Activated CD4-positive, alpha-beta T cell treated with anti-CD3 and anti-CD28 coated beads, Interleukin-2, amount 50 U/mL, for 4 hours (primary cell): ENCODE results near the gene CDX1.

Experiments used
- DNase-seq, 2 experiments: peaks; one replicate each; pipeline ENCODE4 v3.0.0-alpha.2; 2020

Gene CDX1

GRCh38 chr5:150184990-150185912, 18.7 kb downstream of the CDX1 start:
- DNase-seq = no peak

- no peak for DNase-seq
Observed at GRCh38 chr5:150186137-150186536, 19.6 kb downstream of the CDX1 start.

- DNase-seq = no peak
Observed at GRCh38 chr5:150186897-150187296, 20.3 kb downstream of the CDX1 start.

DNA sequence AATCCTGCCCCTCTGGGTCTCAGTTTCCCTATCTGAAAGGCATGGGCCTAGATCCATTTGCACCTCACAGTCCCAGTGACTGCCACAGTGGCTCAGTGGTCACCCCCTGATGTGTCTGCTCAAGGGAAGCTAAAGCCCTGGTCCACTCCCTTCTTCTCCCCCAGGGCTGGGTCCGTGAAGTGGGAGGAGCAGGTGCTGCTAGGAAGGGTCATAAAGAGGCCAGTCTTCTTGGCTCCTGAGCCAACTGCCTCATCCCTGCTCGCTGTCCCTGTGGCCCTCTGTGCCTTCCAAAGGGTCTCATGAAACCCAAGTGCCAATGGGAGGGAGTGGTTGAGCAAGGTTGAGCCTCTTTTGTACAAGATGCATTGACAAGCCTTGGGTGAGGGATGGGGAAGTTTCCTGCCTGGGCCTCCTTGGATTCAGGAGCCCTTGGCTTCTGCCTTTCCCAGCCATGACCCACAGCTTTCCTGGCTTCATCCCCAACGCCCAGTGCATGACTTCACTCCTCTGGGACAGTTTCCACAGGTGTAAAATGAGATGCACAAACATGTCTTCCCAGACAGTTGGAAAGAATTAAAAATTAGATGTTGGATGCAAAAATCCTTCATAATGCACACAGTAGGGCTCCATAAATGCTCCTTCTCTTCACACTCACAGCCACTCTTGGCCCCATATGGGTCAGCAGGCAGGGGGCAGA, 21.7 kb downstream of the CDX1 start:
- DNase-seq = no peak

- DNase-seq = no peak
Observed at GRCh38 chr5:150189326-150189725, 22.7 kb downstream of the CDX1 start.

GRCh38 chr5:150189728-150190502, 23.3 kb downstream of the CDX1 start, which contains the start of gene SLC6A7:
Gene SLC6A7, plus strand, starts transcription at chr5:150190062. Its CDS starts 266 bp downstream, at chr5:150190328.
- DNase-seq = no peak

DNA sequence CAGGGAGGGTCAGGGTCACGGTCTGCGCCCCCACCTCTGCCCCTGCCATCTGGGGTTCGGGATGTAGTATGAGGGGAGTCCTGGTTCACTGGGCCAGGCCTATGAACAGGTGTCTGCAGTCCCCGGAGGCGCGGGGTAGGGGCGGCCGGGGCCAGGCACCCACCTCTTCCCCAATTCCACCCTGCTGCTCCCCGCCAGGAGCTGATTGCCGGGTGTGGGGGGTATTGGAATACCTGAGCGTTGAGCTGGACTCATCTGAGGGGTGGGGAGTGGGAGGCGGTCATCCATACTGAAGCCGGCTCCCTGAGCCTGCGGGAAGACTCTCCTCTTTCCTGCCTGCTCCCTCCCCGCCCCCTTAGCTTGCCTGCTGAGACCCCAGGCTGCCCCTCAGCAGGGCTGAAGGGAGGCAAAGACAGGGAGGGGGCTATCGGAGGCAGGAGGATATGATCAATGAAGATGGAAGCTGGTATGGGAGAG, 24.0 kb downstream of the CDX1 start:
- no peak for DNase-seq

- no peak for DNase-seq
Observed at GRCh38 chr5:150190987-150191386, 24.4 kb downstream of the CDX1 start.

DNA sequence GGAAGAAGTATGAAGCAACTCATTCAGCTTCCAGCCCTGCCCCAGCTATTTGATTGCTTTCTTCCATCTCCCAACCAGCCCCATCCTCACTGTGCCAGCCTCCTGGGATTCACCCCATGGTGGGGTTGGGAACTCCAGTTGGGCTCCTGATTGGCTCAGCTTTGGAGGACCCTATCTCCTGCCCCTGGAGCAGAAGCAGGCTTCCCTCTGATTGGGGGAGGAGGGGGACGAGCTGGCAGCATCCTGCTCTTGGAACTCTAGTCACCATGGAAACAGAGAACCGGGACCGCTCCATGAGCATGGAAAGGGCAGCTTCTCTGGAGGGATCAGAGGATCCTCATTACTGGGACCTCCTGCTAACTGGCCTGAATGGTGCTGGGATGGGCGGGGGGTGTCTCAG, 25.9 kb downstream of the CDX1 start:
- DNase-seq = no peak

GRCh38 chr5:150195736-150196485, 29.3 kb downstream of the CDX1 start:
- no peak for DNase-seq

- DNase-seq = no peak
Observed at GRCh38 chr5:150196514-150196913, 29.9 kb downstream of the CDX1 start.

DNA sequence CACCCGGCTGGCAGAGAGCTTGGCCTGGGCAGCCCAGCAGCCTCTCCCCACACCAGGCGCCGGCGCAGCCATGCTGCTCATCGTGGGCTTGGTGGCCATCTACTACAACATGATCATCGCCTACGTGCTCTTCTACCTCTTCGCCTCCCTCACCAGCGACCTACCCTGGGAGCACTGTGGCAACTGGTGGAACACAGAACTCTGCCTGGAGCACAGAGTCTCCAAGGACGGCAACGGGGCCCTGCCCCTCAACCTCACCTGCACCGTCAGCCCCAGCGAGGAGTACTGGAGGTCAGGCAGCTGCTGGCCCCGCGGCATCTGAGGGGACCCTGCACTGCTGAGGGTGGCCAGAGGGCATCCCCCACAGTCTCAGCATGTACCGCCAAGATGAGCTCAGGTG, 30.4 kb downstream of the CDX1 start:
- no peak for DNase-seq

DNA sequence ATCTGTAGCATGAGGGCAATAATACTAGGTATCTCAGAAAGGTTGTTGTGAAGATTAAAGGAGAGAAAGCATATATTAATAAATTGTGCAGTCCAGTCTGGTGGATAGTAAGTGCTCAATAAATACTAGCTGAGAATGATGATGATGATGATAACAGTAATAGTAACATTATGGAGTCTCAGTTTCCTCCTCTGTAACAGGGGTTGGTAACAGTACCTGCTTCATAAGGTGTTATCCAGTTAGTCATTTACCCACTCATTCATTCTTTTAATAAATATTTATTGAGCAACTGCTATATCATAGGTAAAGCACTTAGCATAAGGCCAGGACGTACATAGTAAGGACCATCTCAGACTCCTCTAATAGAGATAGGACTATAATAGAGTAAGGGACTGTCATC, 30.9 kb downstream of the CDX1 start:
- no peak for DNase-seq

- DNase-seq = no peak
Observed at GRCh38 chr5:150202501-150202900, 35.9 kb downstream of the CDX1 start.

DNA sequence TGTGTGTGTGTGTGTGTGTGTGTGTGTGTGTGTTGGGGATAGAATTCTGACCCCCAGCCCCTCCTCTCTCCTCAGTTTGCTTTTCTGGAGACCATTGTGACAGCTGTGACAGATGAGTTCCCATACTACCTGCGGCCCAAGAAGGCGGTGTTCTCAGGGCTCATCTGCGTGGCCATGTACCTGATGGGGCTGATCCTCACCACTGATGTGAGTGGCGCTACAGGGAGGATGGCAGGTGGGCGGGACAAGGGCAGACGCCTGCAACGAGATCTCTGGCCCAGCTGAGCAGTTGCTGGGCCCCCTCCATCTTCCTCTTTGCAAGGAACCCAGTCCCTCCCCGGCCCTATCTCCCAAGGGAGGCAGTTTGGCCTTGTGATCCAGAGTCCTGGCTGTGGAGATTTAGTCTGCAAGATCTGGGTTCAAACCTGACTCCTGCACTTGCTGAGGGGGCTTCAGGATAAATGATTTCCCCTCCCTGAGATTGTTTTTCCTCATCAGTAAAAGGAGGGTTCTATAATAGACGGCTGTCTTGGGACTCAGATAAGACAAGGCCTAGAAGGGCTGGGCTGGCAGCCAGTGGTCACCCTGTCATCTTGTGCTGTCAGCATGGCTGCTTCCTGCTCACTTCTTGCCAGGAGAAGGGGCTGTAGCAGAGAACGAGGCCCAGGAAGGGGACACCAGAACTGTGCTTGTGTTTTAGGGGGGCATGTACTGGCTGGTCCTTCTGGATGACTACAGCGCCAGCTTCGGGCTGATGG, 37.4 kb downstream of the CDX1 start:
- DNase-seq = no peak

- DNase-seq = no peak
Observed at GRCh38 chr5:150204590-150204960, 38.0 kb downstream of the CDX1 start.

GRCh38 chr5:150206098-150206778, 39.7 kb downstream of the CDX1 start:
- no peak for DNase-seq

- DNase-seq = no peak
Observed at GRCh38 chr5:150206779-150207115, 40.2 kb downstream of the CDX1 start.

- DNase-seq = no peak
Observed at GRCh38 chr5:150208187-150209098, 41.9 kb downstream of the CDX1 start.

DNA sequence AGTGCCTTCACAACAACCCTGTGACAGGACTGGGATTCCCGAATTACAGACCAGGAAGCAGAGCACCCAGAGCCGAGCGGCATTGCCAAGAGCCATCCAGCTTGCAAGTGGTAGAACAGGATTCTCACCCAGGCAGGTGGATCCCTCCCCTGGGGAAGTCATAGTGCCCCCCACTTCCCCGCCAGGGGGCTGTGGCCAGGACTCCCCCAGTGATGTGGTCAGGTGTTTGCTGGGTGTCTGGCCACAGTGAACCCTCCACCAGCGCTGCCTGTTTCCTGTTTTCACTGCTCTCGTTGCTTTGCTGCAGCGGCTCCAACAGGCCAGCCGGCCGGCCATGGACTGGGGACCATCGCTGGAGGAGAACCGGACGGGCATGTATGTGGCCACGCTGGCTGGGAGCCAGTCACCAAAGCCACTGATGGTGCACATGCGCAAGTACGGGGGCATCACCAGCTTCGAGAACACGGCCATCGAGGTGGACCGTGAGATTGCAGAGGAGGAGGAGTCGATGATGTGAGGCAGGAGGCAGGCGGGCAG, 42.6 kb downstream of the CDX1 start:
- DNase-seq = no peak
